Stimulated activated CD8-positive, alpha-beta memory T cell treated with anti-CD3 and anti-CD28 coated beads, Interleukin-4, amount 100 ng/mL, for 1 hour (primary cell): ENCODE results near the gene MED13.
"Not testable (repeated sequence)": the region's sequence is repeated elsewhere in the genome, so short reads cannot be mapped to it uniquely, and the experiment has no call there.

Source experiments
- DNase-seq, 2 donors: peaks; one replicate each; pipeline ENCODE4 v3.0.0-alpha.2; 2020; ENCODE audit warnings: low read depth in 2 of 2, low spot score in 1 of 2

MED13 gene

DNA sequence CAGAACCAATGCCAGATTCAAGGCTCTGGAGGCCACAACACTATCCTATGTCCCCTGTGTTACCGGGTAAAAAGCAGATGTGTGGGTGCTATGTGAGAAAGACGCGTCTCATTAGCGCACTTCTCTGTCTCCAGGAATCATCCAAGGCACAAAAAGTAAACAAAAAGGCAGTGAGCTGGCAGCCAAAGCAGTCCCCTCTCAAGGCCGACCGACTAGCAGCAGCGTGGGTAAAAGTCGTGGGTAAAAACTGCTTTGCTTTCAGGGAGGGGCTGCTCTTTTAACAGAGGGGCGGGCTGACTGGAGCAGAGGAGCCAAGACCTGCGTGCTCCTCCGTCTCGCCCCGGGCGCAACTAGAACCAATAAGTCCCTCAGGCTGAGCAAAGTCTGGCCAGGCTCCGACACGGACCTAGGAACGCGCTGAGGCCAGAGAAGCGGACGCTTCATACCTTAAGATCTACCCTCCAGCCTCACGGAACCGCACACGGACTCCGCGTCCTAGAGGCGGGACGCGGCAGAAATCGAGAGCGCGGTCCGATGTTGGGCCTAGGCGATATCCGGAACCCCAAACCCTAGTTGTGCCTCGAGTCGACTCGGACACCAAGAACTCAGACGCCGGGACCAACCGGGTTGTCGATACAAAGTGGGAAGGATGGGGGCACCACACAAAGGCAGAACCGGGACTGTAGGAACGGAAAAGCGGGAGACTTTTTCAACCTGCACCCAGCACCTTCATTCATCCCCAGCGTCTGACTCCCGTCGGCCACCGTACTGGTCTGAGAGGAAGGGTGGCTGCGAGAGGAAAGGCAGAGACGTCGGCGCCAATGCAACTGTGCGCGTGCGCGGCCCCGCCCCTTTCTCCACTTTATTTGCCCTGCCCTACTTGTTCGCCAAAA, 137.6 kb downstream of the MED13 start, which contains the start of gene INTS2:
TSS of gene INTS2 (minus strand) at position 775 of the 893 bp plus-strand sequence. CDS start 1,338 bp downstream, outside the sequence.
- DNase-seq = peak; percentile 87 to 91

DNA sequence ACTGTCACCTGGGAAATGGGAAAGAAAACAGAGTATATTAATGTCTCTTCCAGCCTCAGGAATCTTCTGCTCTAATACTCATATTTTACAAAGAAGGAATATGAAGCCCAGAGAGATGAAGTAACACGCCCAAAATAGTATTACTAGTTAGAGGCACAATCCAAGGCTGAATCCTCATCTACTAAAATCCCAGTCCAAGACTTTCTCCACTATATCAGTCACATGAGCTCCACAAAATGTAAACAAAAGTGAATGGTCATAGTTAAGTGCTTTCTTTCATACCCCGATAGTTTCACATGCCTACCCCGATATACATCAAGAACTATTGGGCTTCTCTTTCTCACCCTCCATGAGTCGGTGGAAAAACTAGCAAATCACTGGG, 138.3 kb downstream of the MED13 start:
- no peak for DNase-seq

DNA sequence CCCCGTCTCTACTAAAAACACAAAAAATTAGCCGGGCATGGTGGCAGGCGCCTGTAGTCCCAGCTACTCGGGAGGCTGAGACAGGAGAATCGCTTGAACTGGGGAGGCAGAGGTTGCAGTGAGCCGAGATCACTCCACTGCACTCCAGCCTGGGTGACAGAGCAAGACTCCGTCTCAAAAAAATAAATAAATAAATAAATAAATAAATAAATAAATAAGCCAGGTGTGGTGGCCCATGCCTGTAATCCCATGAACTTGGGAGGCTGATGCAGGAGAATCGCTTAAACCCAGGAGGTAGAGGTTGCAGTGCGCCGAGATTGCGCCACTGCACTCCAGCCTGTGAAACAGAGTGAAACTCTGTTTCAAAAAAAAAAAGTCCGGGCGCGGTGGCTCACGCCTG, 149.9 kb downstream of the MED13 start:
- not testable (repeated sequence) for DNase-seq

DNA sequence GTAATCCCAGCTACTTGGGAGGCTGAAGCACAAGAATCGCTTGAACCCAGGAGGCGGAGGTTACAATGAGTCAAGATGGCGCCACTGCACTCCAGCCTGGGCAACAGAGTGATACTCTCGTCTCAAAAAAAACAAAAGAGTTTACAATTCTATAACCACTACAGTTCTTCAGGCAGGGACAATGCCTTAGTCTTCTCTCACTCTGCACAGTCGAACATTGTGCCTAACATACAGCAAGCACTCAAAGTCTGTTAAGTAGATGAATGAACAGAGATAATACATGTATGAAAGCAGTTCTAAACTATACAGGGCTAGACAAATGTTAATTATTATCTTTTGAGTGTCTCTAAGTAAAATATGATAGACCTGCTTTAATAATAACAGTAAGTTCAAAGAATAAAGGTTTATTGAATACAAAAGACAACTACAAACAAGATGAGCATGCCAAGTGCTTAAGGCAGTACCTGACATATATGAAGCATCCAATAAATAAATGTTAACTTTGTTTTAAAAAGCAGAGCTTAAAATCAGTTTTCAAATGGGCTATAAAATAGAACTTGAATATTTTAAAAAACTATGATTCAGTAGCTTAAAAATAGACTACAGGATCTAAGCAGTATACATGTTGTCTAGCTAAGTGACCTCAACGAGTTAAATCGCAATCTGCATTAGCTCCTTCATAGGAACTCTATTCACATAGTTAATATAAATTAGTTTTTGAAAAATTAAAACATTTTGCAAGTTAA, 156.6 kb downstream of the MED13 start:
- no peak for DNase-seq

DNA sequence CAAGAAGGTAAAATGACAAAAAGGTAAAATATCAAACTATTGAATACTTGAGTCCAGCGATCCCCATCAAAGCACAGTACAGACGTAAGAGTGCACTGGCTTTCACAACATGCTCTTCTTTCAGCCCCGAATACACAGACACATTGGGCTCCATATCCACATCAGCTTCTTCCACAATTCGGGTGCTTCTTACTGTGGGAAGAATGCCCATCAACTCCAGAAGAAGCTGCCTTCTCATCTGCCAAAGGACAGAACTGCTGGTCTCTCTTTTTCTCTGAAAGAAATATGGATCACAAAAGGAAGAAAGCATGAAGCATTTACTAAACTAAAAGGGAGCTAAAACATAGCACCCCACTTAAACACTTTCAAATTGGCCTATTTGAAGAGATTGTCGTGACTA, 157.7 kb downstream of the MED13 start:
- no peak for DNase-seq

DNA sequence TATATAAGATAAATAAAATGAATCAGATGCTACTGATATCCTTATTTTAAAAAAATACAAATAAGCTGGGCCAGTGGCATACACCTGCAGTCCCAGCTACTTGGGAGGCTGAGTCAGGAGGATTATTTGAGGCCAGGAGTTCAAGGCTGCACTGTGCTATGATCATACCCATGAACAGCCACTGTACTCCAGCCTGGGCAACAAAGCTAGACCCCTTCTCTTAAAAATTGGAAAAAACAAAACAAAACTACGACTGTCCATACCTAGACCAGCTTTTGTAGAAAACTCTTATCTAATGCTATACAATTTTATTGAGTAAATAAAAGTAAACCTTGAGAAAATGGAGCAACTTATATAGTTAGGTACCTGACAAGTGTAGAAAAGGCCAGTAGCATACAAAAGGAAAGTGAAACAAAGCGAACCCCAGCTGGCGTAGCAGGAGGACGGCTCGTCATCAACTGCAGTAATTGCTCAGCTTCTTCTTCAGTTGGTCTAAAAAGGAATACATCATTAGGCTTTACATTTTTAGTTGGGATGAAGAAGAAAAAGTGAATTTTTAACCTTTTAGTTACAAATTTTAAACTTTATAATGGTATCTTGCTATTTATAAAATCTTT, 160.9 kb downstream of the MED13 start:
- DNase-seq = no peak

DNA sequence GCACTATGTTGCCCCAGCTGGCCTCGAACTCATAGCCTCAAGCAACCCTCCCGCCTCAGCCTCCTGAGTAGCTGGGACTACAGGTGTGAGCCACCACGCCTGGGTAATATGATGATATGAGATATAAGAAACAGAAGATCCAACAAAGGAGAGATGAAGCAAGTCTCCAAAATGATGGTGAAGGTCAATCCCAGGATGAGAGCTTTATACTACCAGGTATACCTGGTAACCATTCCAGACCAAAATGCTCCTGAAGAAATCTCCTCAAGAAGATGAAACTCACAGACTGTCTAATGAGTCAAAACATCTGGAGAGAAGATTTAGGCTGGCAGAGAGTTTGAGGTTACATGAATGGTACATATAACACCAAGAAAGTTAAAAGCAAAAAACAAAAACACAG, 161.8 kb downstream of the MED13 start:
- no peak for DNase-seq

DNA sequence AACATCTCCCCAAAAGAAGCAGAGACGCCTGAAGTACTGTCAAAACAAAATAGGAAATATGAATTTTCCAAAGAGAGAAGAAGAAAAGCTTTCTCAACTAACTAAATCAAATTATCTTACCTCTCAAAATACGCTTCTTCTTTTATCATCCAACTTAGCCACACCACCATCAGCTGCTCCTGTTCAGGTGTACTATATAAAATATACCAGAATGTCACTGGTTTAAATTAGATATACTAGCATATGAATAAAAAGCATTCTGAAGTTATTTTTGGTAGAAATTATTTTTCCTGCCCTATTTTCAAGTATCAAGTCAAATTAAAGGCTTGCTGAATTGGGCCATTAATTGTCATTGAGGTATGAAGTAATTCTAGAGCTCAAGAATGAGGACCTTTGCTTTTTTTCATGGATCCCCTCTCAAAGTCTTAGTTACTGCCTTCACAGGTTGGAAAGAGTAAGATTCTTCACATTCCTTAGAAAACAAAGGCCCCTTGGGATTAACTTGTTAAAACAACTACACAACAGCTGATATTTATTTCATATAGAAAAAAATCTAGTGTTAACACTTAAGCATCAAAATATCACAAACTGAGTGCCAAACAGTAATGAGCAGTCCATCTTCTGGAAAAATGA, 167.4 kb downstream of the MED13 start:
- no peak for DNase-seq

DNA sequence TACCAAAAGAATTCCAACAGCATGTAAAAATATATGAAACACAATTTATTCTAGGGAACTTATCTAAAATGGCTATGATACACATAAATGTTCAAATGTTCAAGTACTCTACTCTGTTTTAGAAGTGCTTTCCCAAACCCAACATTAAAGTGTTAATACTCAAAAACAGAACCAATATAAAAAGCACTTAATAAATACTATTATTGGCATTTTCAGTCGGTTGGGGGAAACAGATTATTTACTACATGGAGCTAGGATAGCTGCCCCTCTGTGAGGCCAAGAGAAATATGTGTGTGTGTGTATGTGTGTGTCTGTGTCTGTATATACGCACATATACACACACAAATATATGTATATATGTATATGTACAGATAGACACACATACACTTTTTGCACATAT, 169.7 kb downstream of the MED13 start:
- DNase-seq = no peak

DNA sequence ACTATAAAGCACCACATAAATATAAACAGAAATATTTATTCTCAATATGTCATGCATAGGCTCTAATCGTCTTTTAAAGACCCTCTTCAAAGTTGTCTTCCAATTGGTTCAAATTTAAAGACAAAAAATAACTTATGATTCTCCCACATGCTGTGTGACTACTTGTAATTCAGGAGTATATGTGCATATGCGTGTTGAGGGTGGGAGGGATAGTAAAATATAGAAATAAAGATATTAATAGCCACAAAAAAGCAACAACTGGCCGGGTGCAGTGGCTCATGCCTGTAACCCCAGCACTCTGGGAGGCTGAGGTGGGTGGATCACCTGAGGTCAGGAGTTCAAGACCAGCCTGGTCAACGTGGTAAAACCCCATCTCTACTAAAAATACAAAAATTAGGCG, 170.8 kb downstream of the MED13 start:
- not testable (repeated sequence) for DNase-seq
